C4-2B (cell line): Measurements from ENCODE around the gene HLA-A.

Source experiments
- CTCF ChIP-seq: fragments of 450-650 bp; conservative IDR thresholded peaks from 2 replicates; pipeline ENCODE4 v1.5.1; 2017; ENCODE audit warnings: mild to moderate bottlenecking
- ZFX ChIP-seq: fragments of 450-650 bp; IDR thresholded peaks from 2 replicates; pipeline ENCODE4 v1.6.1; 2017

GRCh38 chr6:29953001-29953441 is 10.7 kb downstream of the HLA-A start:
- TF ChIP-seq CTCF: no peak
- TF ChIP-seq ZFX: no peak
